H9 (cell line): ENCODE measurements around the gene ANK3. TPM values are rescaled to one million over a fixed set of nuclear protein-coding genes. Genes with fewer than 3 reads are reported as not detected.

Experiments
- DNase-seq: peaks from one replicate; pipeline ENCODE4 v3.0.0-alpha.2; 2017
- H2AFZ ChIP-seq: one replicate; pipeline ENCODE4 v1.6.1; 2013; ENCODE audit warnings: mild to moderate bottlenecking, low read length, control low read depth, moderate library complexity
- H2AK5ac ChIP-seq: 2 replicates; pipeline ENCODE4 v1.6.1; 2013; ENCODE audit warnings: low read length, control low read depth, mixed read lengths; ENCODE audit not compliant: insufficient read length
- H2BK120ac ChIP-seq: one replicate; pipeline ENCODE4 v1.6.1; 2013; ENCODE audit warnings: low read depth, mild to moderate bottlenecking, low read length, control low read depth, inconsistent platforms; ENCODE audit not compliant: poor library complexity, severe bottlenecking
- H2BK12ac ChIP-seq: 2 replicates; pipeline ENCODE4 v1.6.1; 2013; ENCODE audit warnings: low read length, control low read depth, mixed read lengths, low read depth; ENCODE audit not compliant: insufficient read length
- H2BK15ac ChIP-seq: 2 replicates; pipeline ENCODE4 v1.6.1; 2013; ENCODE audit warnings: low read depth, low read length, control low read depth
- H2BK20ac ChIP-seq: one replicate; pipeline ENCODE4 v1.6.1; 2013; ENCODE audit warnings: low read depth, mild to moderate bottlenecking, low read length, control low read depth, inconsistent platforms; ENCODE audit not compliant: poor library complexity, severe bottlenecking
- H2BK5ac ChIP-seq: 2 replicates; pipeline ENCODE4 v1.6.1; 2013; ENCODE audit warnings: low read length, control low read depth, mixed read lengths; ENCODE audit not compliant: insufficient read length
- H3K14ac ChIP-seq: 2 replicates; pipeline ENCODE4 v1.6.1; 2013; ENCODE audit warnings: low read length, control low read depth; ENCODE audit not compliant: insufficient read depth
- H3K18ac ChIP-seq: 2 replicates; pipeline ENCODE4 v1.6.1; 2013; ENCODE audit warnings: low read depth, mild to moderate bottlenecking, mixed read lengths, low read length, control low read depth; ENCODE audit not compliant: insufficient read length
- H3K23ac ChIP-seq: 2 replicates; pipeline ENCODE4 v1.6.1; 2013; ENCODE audit warnings: low read length, control low read depth, mixed read lengths, low read depth; ENCODE audit not compliant: insufficient read length
- H3K23me2 ChIP-seq: 2 replicates; pipeline ENCODE4 v1.6.1; 2013; ENCODE audit warnings: low read depth, mild to moderate bottlenecking, mixed read lengths, low read length, control low read depth; ENCODE audit not compliant: insufficient read length, poor library complexity, severe bottlenecking
- H3K27ac ChIP-seq: 2 replicates; pipeline ENCODE4 v1.5.1; 2013; ENCODE audit warnings: low read length, control low read depth, mixed read lengths, low read depth; ENCODE audit not compliant: insufficient read length
- H3K27me3 ChIP-seq: 2 replicates; pipeline ENCODE4 v1.6.1; 2013; ENCODE audit warnings: low read length, control low read depth, inconsistent platforms; ENCODE audit not compliant: insufficient read depth
- H3K4ac ChIP-seq: 2 replicates; pipeline ENCODE4 v1.6.1; 2013; ENCODE audit warnings: low read depth, mild to moderate bottlenecking, control low read depth, inconsistent platforms, low read length, moderate library complexity
- H3K4me1 ChIP-seq: 2 replicates; pipeline ENCODE4 v1.6.1; 2013; ENCODE audit warnings: low read length, control low read depth, inconsistent platforms; ENCODE audit not compliant: insufficient read depth
- H3K4me2 ChIP-seq: 2 replicates; pipeline ENCODE4 v1.6.1; 2013; ENCODE audit warnings: low read length, control low read depth, mixed read lengths; ENCODE audit not compliant: insufficient read length, insufficient read depth
- H3K56ac ChIP-seq: 2 replicates; pipeline ENCODE4 v1.6.1; 2013; ENCODE audit warnings: low read depth, mild to moderate bottlenecking, mixed read lengths, low read length, control low read depth; ENCODE audit not compliant: insufficient read length
- H3K79me1 ChIP-seq: 2 replicates; pipeline ENCODE4 v1.6.1; 2013; ENCODE audit warnings: low read depth, mild to moderate bottlenecking, moderate library complexity, low read length, control low read depth, inconsistent platforms; ENCODE audit not compliant: insufficient read depth, poor library complexity, severe bottlenecking
- H3K79me2 ChIP-seq: 2 replicates; pipeline ENCODE4 v1.6.1; 2013; ENCODE audit warnings: low read length, control low read depth, inconsistent platforms; ENCODE audit not compliant: insufficient read depth
- H3K9ac ChIP-seq: 2 replicates; pipeline ENCODE4 v1.6.1; 2013; ENCODE audit warnings: low read length, control low read depth, mixed read lengths; ENCODE audit not compliant: insufficient read length; ENCODE audit errors: extremely low read depth
- H3K9me3 ChIP-seq: one replicate; pipeline ENCODE4 v1.6.1; 2013; ENCODE audit warnings: low read depth, low read length, inconsistent platforms; ENCODE audit not compliant: control insufficient read depth
- H3T11ph ChIP-seq: one replicate; pipeline ENCODE4 v1.6.1; 2013; ENCODE audit warnings: mild to moderate bottlenecking, low read length, control low read depth, inconsistent platforms
- H4K20me1 ChIP-seq: one replicate; pipeline ENCODE4 v1.6.1; 2013; ENCODE audit not compliant: control insufficient read depth, insufficient read length, insufficient read depth
- H4K5ac ChIP-seq: 2 replicates; pipeline ENCODE4 v1.6.1; 2013; ENCODE audit warnings: low read depth, mild to moderate bottlenecking, mixed read lengths, low read length, control low read depth; ENCODE audit not compliant: insufficient read length
- H4K8ac ChIP-seq: replicated peaks from 2 replicates; pipeline ENCODE4 v1.6.1; 2013; ENCODE audit warnings: low read length, control low read depth, mixed read lengths, low read depth; ENCODE audit not compliant: insufficient read length
- H4K91ac ChIP-seq: 2 replicates; pipeline ENCODE4 v1.6.1; 2013; ENCODE audit warnings: low read depth, mild to moderate bottlenecking, moderate library complexity, mixed read lengths, low read length, control low read depth; ENCODE audit not compliant: insufficient read length
- H3K27ac Mint-ChIP-seq, 3 experiments: 2 replicates in 2 of 3; 3 replicates in 1 of 3; pipeline ENCODE4 v1.8.0; 2020 to 2021; ENCODE audit warnings: mixed read lengths in 3 of 3, mild to moderate bottlenecking in 1 of 3, moderate library complexity in 1 of 3
- H3K27me3 Mint-ChIP-seq: 2 replicates; pipeline ENCODE4 v1.8.0; 2021; ENCODE audit warnings: low read depth, mild to moderate bottlenecking, moderate library complexity, mixed read lengths
- H3K36me3 Mint-ChIP-seq, 3 experiments: 2 replicates in 2 of 3; 3 replicates in 1 of 3; pipeline ENCODE4 v1.8.0; 2020 to 2021; ENCODE audit warnings: low read depth in 3 of 3, mixed read lengths in 3 of 3; ENCODE audit not compliant: insufficient read depth in 1 of 3
- H3K4me1 Mint-ChIP-seq, 2 experiments: 2 replicates each; pipeline ENCODE4 v1.8.0; 2020; ENCODE audit warnings: mixed read lengths in 2 of 2
- H3K4me3 Mint-ChIP-seq, 2 experiments: 2 replicates in 1 of 2; 3 replicates in 1 of 2; pipeline ENCODE4 v1.8.0; 2020 to 2021; ENCODE audit warnings: mild to moderate bottlenecking in 2 of 2, mixed read lengths in 2 of 2, moderate library complexity in 1 of 2
- H3K9me3 Mint-ChIP-seq, 2 experiments: 2 replicates in 1 of 2; 3 replicates in 1 of 2; pipeline ENCODE4 v1.8.0; 2020; ENCODE audit warnings: mild to moderate bottlenecking in 2 of 2, mixed read lengths in 2 of 2, moderate library complexity in 1 of 2
- CTCF ChIP-seq: fragments of 200-600 bp; sonication (generic); conservative IDR thresholded peaks from 3 replicates; pipeline ENCODE4 v1.8.0; 2021; ENCODE audit warnings: antibody characterized with exemption, mild to moderate bottlenecking
- WGBS: extraction: QIAGEN DNeasy Blood & Tissue Kit; methylation state at CpG from one replicate; pipeline ENCODE4 v1.1.7; 2013; ENCODE audit warnings: missing lambda C conversion rate, low lambda C conversion rate, mixed read lengths; ENCODE audit not compliant: insufficient read length; ENCODE audit errors: extremely low coverage; 5-methylcytosine and 5-hydroxymethylcytosine counted together
- total RNA-seq: library from RNA; stranded (reverse); gene quantifications from 2 replicates; pipeline ENCODE4 v1.2.1, GENCODE V29; 2021

ANK3 gene
- total RNA-seq, 1 experiment from 2014 or later = 59.6 TPM

GRCh38 chr10:60336901-60337630 lies 52.6 kb downstream of the ANK3 start:
- H3K18ac ChIP-seq = no peak overlapping the region
- H3K4ac ChIP-seq = no peak overlapping the region
- Mint-ChIP-seq H3K36me3 (no peaks in the 10 kb centered on the region), H3K27ac (peak overlapping the region in 2 of 3 experiments; percentile 3 to 37; a peak in 4 of 7 replicates), H3K9me3 (no peaks in the 10 kb centered on the region), H3K27me3 (no peaks in the 10 kb centered on the region), H3K4me3 (no peak overlapping the region), H3K4me1 (peaks cover 47 to 52% of the 10 kb centered on the region in 2 experiments)
- no peaks in the 10 kb centered on the region for H3K9me3 ChIP-seq
- WGBS = 100% methylated on average over 1 of the region's 3 CpGs
- TF ChIP-seq CTCF = no peak
- no peak overlapping the region for H2AFZ ChIP-seq
- H2BK120ac ChIP-seq = no peak overlapping the region
- H3K9ac ChIP-seq = no peak overlapping the region
- H4K20me1 ChIP-seq = no peaks in the 10 kb centered on the region
- DNase-seq = no peak
- H3K56ac ChIP-seq = no peak overlapping the region
- H2BK15ac ChIP-seq = no peak overlapping the region
- no peak overlapping the region for H2BK20ac ChIP-seq
- no peaks in the 10 kb centered on the region for H3K27me3 ChIP-seq
- H2AK5ac ChIP-seq = no peak overlapping the region
- H2BK12ac ChIP-seq = no peak overlapping the region
- no peak overlapping the region for H3K27ac ChIP-seq
- no peaks in the 10 kb centered on the region for H3K79me1 ChIP-seq
- H4K8ac ChIP-seq = no peak overlapping the region
- no peak overlapping the region for H3K14ac ChIP-seq
- no peaks in the 10 kb centered on the region for H3K79me2 ChIP-seq
- no peak overlapping the region for H2BK5ac ChIP-seq
- peaks cover 2% of the 10 kb centered on the region; the same call in 1 of the 2 replicates for H3K4me1 ChIP-seq
- no peak overlapping the region for H4K91ac ChIP-seq
- no peak overlapping the region for H3K23ac ChIP-seq
- no peaks in the 10 kb centered on the region for H3K23me2 ChIP-seq
- no peak overlapping the region for H3T11ph ChIP-seq
- no peak overlapping the region for H3K4me2 ChIP-seq
- no peak overlapping the region for H4K5ac ChIP-seq
